D341Med (cell line): ENCODE results near the gene TEX53.

ENCODE experiments used
- DNase-seq: peaks from one replicate; pipeline ENCODE4 v3.0.0; 2012; ENCODE audit warnings: low spot score

TEX53 gene

GRCh38 chr9:114657705-114658104 lies at the start of gene TEX53:
Gene TEX53, minus strand, starts transcription at chr9:114657805. Its CDS starts 31 bp downstream, at chr9:114657774.
- DNase-seq: no peak

GRCh38 chr9:114706711-114707110 lies 49.1 kb upstream of the TEX53 start:
- DNase-seq: no peak

- DNase-seq: no peak
Observed at GRCh38 chr9:114701988-114702387, 44.4 kb upstream of the TEX53 start.

GRCh38 chr9:114697951-114698351 lies 40.3 kb upstream of the TEX53 start:
- DNase-seq: no peak

- DNase-seq: no peak
Observed at GRCh38 chr9:114696814-114697544, 39.4 kb upstream of the TEX53 start.

- DNase-seq: no peak
Observed at GRCh38 chr9:114695948-114696347, 38.3 kb upstream of the TEX53 start.

GRCh38 chr9:114694719-114695269 lies 37.2 kb upstream of the TEX53 start:
- no peak for DNase-seq

GRCh38 chr9:114694146-114694545 lies 36.5 kb upstream of the TEX53 start:
- no peak for DNase-seq

- DNase-seq: no peak
Observed at GRCh38 chr9:114693248-114693855, 35.7 kb upstream of the TEX53 start.

GRCh38 chr9:114691956-114692295 lies 34.3 kb upstream of the TEX53 start:
- DNase-seq: no peak

GRCh38 chr9:114691046-114691955 lies 33.7 kb upstream of the TEX53 start:
- no peak for DNase-seq

- DNase-seq: no peak
Observed at GRCh38 chr9:114690308-114690707, 32.7 kb upstream of the TEX53 start.

GRCh38 chr9:114689813-114690212 lies 32.2 kb upstream of the TEX53 start:
- DNase-seq: no peak

- DNase-seq: no peak
Observed at GRCh38 chr9:114688909-114689610, 31.5 kb upstream of the TEX53 start.

- no peak for DNase-seq
Observed at GRCh38 chr9:114688379-114688778, 30.8 kb upstream of the TEX53 start.

GRCh38 chr9:114687034-114687433 lies 29.4 kb upstream of the TEX53 start:
- no peak for DNase-seq

- DNase-seq: no peak
Observed at GRCh38 chr9:114685951-114686350, 28.3 kb upstream of the TEX53 start.

GRCh38 chr9:114684036-114684435 lies 26.4 kb upstream of the TEX53 start:
- DNase-seq: no peak

GRCh38 chr9:114682846-114683245 lies 25.2 kb upstream of the TEX53 start:
- DNase-seq: no peak

- DNase-seq: peak; percentile 71
Observed at GRCh38 chr9:114681594-114682332, 24.2 kb upstream of the TEX53 start, which contains the start of gene TEX48. Gene TEX48, minus strand, starts transcription at chr9:114682192. Its CDS starts 10,469 bp downstream, at chr9:114671723.
